HepG2 (cell line): Measurements from ENCODE around the gene TLCD3B. TPM values are rescaled to one million over a fixed set of nuclear protein-coding genes. Genes with fewer than 3 reads are reported as not detected.

ENCODE experiments used
- ARHGAP35 ChIP-seq: sonication (generic); formaldehyde crosslinking; IDR thresholded peaks from 2 replicates; pipeline ENCODE4 v1.9.0; 2022; ENCODE audit warnings: mild to moderate bottlenecking, inconsistent platforms, moderate library complexity, missing genetic modification reagents, borderline replicate concordance
- ATF6 ChIP-seq: sonication (generic); formaldehyde crosslinking; conservative IDR thresholded peaks from 2 replicates; pipeline ENCODE4 v1.4.0; 2020; ENCODE audit warnings: missing genetic modification reagents
- ELF1 ChIP-seq: sonication (generic); formaldehyde crosslinking; IDR thresholded peaks from 2 replicates; pipeline ENCODE4 v1.4.0; 2020; ENCODE audit warnings: missing genetic modification reagents
- FIP1L1 ChIP-seq: fragments of 200-400 bp; formaldehyde crosslinking; IDR thresholded peaks from 2 replicates; pipeline ENCODE4 v1.6.1; 2018; ENCODE audit warnings: low read depth, mild to moderate bottlenecking, low read length, moderate library complexity, borderline replicate concordance; ENCODE audit not compliant: insufficient read depth
- MIXL1 ChIP-seq: IDR thresholded peaks from 2 replicates; pipeline ENCODE4 v1.6.1; 2016
- RORA ChIP-seq: sonication (generic); formaldehyde crosslinking; IDR thresholded peaks from 2 replicates; pipeline ENCODE4 v1.5.0; 2020; ENCODE audit warnings: mild to moderate bottlenecking, missing genetic modification reagents, moderate library complexity
- SALL1 ChIP-seq: sonication (generic); formaldehyde crosslinking; IDR thresholded peaks from 2 replicates; pipeline ENCODE4 v1.8.0; 2022; ENCODE audit warnings: mild to moderate bottlenecking, missing genetic modification reagents
- SIN3A ChIP-seq: IDR thresholded peaks from 2 replicates; pipeline ENCODE4 v1.6.1; 2011; ENCODE audit warnings: low read depth, mild to moderate bottlenecking, control low read depth, low read length, borderline replicate concordance
- SNAPC2 ChIP-seq: sonication (generic); formaldehyde crosslinking; IDR thresholded peaks from 2 replicates; pipeline ENCODE4 v1.8.1; 2022; ENCODE audit warnings: mild to moderate bottlenecking, missing genetic modification reagents
- STAG1 ChIP-seq: sonication (generic); formaldehyde crosslinking; IDR thresholded peaks from 2 replicates; pipeline ENCODE4 v1.4.0; 2020; ENCODE audit warnings: missing genetic modification reagents
- ZBTB10 ChIP-seq: sonication (generic); formaldehyde crosslinking; IDR thresholded peaks from 2 replicates; pipeline ENCODE4 v1.4.0; 2020; ENCODE audit warnings: missing genetic modification reagents, borderline replicate concordance
- ZBTB42 ChIP-seq: sonication (generic); formaldehyde crosslinking; IDR thresholded peaks from 2 replicates; pipeline ENCODE4 v1.5.0; 2020; ENCODE audit warnings: mild to moderate bottlenecking, missing genetic modification reagents
- ZC3H13 ChIP-seq: sonication (generic); formaldehyde crosslinking; IDR thresholded peaks from 2 replicates; pipeline ENCODE4 v1.8.1; 2023; ENCODE audit warnings: mild to moderate bottlenecking, missing genetic modification reagents, moderate library complexity
- ZNF280B ChIP-seq: sonication (generic); formaldehyde crosslinking; IDR thresholded peaks from 2 replicates; pipeline ENCODE4 v1.5.0; 2020; ENCODE audit warnings: missing genetic modification reagents, mild to moderate bottlenecking, borderline replicate concordance
- ZNF709 ChIP-seq: sonication (generic); formaldehyde crosslinking; IDR thresholded peaks from 2 replicates; pipeline ENCODE4 v1.5.0; 2020; ENCODE audit warnings: mild to moderate bottlenecking, missing genetic modification reagents
- ZNF773 ChIP-seq: sonication (generic); formaldehyde crosslinking; IDR thresholded peaks from 2 replicates; pipeline ENCODE4 v1.4.0; 2020; ENCODE audit warnings: missing genetic modification reagents, borderline replicate concordance
- polyA plus RNA-seq, 8 experiments: library from polyadenylated mRNA; depleted of rRNA in 3 of 8; stranded (reverse) in 7 of 8; unstranded in 1 of 8; fragments of >200 nt; fragmentation: Illumina TruSeq in 4 of 8; extraction: Trizol in 4 of 8; gene quantifications; 2 replicates each; pipeline versions ENCODE4 v1.2.1 to v1.2.3, GENCODE V29; 2011 to 2016; ENCODE audit warnings: low read depth in 4 of 8, missing spikeins in 1 of 8, mixed read lengths in 1 of 8; ENCODE audit not compliant: insufficient read depth in 1 of 8
- total RNA-seq, 5 experiments: library from RNA; depleted of rRNA; stranded (reverse); fragments of >200 nt; fragmentation: Illumina TruSeq; extraction: Trizol; gene quantifications; 2 replicates each; pipeline ENCODE4 v1.2.3, GENCODE V29; 2016; ENCODE audit warnings: low read depth in 1 of 5
- TF ChIP-seq, protein P1 (sequence below): IDR thresholded peaks from 2 replicates; pipeline ENCODE4 v1.4.0; 2020; ENCODE audit warnings: mild to moderate bottlenecking, missing genetic modification reagents

The TLCD3B gene
- total and polyA plus RNA-seq, 2 of the 13 experiments (the other 11 are each of a cell fraction or from before 2014, with no cell fraction given), result not detected

GRCh38 chr16:30075503-30076275 lies 44.6 kb upstream of the TLCD3B start, which contains the start of gene PPP4C (continued):
- peak; percentile 95 for TF ChIP-seq ELF1 (CRISPR knock-in tag)
- peak; percentile 51; the same call in 1 of the 2 replicates for TF ChIP-seq FIP1L1
- TF ChIP-seq ZC3H13 (CRISPR knock-in tag), result peak; percentile 70; the same call in 1 of the 2 replicates
- TF ChIP-seq ZBTB10 (CRISPR knock-in tag), result peak; percentile 5; the same call in 1 of the 2 replicates
- TF ChIP-seq, protein P1, sequence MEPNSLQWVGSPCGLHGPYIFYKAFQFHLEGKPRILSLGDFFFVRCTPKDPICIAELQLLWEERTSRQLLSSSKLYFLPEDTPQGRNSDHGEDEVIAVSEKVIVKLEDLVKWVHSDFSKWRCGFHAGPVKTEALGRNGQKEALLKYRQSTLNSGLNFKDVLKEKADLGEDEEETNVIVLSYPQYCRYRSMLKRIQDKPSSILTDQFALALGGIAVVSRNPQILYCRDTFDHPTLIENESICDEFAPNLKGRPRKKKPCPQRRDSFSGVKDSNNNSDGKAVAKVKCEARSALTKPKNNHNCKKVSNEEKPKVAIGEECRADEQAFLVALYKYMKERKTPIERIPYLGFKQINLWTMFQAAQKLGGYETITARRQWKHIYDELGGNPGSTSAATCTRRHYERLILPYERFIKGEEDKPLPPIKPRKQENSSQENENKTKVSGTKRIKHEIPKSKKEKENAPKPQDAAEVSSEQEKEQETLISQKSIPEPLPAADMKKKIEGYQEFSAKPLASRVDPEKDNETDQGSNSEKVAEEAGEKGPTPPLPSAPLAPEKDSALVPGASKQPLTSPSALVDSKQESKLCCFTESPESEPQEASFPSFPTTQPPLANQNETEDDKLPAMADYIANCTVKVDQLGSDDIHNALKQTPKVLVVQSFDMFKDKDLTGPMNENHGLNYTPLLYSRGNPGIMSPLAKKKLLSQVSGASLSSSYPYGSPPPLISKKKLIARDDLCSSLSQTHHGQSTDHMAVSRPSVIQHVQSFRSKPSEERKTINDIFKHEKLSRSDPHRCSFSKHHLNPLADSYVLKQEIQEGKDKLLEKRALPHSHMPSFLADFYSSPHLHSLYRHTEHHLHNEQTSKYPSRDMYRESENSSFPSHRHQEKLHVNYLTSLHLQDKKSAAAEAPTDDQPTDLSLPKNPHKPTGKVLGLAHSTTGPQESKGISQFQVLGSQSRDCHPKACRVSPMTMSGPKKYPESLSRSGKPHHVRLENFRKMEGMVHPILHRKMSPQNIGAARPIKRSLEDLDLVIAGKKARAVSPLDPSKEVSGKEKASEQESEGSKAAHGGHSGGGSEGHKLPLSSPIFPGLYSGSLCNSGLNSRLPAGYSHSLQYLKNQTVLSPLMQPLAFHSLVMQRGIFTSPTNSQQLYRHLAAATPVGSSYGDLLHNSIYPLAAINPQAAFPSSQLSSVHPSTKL (CRISPR knock-in tag), result 0 out of 2 replicates have a peak, but pooled peaks have one; percentile 20
- 0 out of 2 replicates have a peak, but pooled peaks have one; percentile 67 for TF ChIP-seq ATF6 (CRISPR knock-in tag)
- peak; percentile 5; the same call in 1 of the 2 replicates for TF ChIP-seq ARHGAP35 (CRISPR knock-in tag)
- no peak for TF ChIP-seq RORA (CRISPR knock-in tag)
- peak; percentile 84; the same call in 1 of the 2 replicates for TF ChIP-seq SIN3A
- TF ChIP-seq MIXL1 (CRISPR knock-in tag), result peak; percentile 25
- TF ChIP-seq ZNF709 (CRISPR knock-in tag), result peak; percentile 83
- peak; percentile 34; the same call in 1 of the 2 replicates for TF ChIP-seq ZBTB42
- 0 out of 2 replicates have a peak, but pooled peaks have one; percentile 21 for TF ChIP-seq ZNF773 (CRISPR knock-in tag)
- peak; percentile 75 for TF ChIP-seq SALL1 (CRISPR knock-in tag)
- TF ChIP-seq SNAPC2 (CRISPR knock-in tag), result peak; percentile 89; the same call in 1 of the 2 replicates
- TF ChIP-seq ZNF280B, result peak; percentile 58; the same call in 1 of the 2 replicates
- peak; percentile 7; the same call in 1 of the 2 replicates for TF ChIP-seq STAG1 (CRISPR knock-in tag)
